OCI-LY3 (cell line): ENCODE results near the gene SELENOK.

Experiments
- CTCF ChIP-seq: fragments of 200-600, 300-600 bp; sonication (generic); IDR thresholded peaks from 2 replicates; pipeline ENCODE4 v1.5.1; 2014; ENCODE audit warnings: antibody characterized with exemption, low read length, low read depth
- EZH2phosphoT487 ChIP-seq: fragments of 200-600 bp; shearing (Covaris generic); IDR thresholded peaks from 2 replicates; pipeline ENCODE4 v1.6.1; 2018; ENCODE audit warnings: antibody characterized with exemption, mixed run types, low read depth

- TF ChIP-seq CTCF: no peak
- no peak for TF ChIP-seq EZH2phosphoT487
Observed at GRCh38 chr3:53846134-53846850, 45.4 kb downstream of the SELENOK start, which contains the start of the genes CHDH and IL17RB.
